Testis (tissue), 3 donors: ENCODE data around the gene ARF4. TPM values are rescaled to one million over a fixed set of nuclear protein-coding genes. Genes with fewer than 3 reads are reported as not detected.

Experiments
- DNase-seq: peaks from one replicate; pipeline ENCODE4 v3.0.0-alpha.2; 2019
- H3K27ac ChIP-seq, 2 donors: fragments of 200-600 bp; sonication (generic); one replicate each; pipeline ENCODE4 v1.5.1; 2019
- H3K27me3 ChIP-seq: fragments of 200-600 bp; sonication (generic); one replicate; pipeline ENCODE4 v1.5.1; 2019
- H3K36me3 ChIP-seq: fragments of 200-600 bp; sonication (generic); one replicate; pipeline ENCODE4 v1.5.1; 2017; ENCODE audit warnings: low read depth; ENCODE audit errors: missing control alignments
- H3K4me1 ChIP-seq: fragments of 200-600 bp; sonication (generic); one replicate; pipeline ENCODE4 v1.5.1; 2019
- H3K4me3 ChIP-seq, 2 donors: fragments of 200-600 bp; sonication (generic); one replicate each; pipeline ENCODE4 v1.5.1; 2017 to 2019
- H3K9me3 ChIP-seq: fragments of 200-600 bp; sonication (generic); one replicate; pipeline ENCODE4 v1.5.1; 2017
- POLR2A ChIP-seq: fragments of 450-650 bp; IDR thresholded peaks from one replicate; pipeline ENCODE4 v1.6.1; 2017; ENCODE audit warnings: antibody characterized with exemption, mild to moderate bottlenecking, moderate library complexity
- WGBS, 2 donors: methylation state at CpG; one replicate each; pipeline ENCODE4 v1.1.5; 2018; 5-methylcytosine and 5-hydroxymethylcytosine counted together
- intact Hi-C: fragments of 100-400 bp; cut with DNase I; formaldehyde crosslinking; loops from one replicate; pipeline ENCODE4 v1.15.1; 2023; ENCODE audit warnings: low total_unique reads
- polyA plus RNA-seq: library from polyadenylated mRNA; stranded (reverse); fragments of 350-450 nt; fragmentation: Illumina TruSeq; extraction: RNeasy Lipid Tissue Mini Kit (QIAGEN cat#74804); gene quantifications from one replicate; pipeline ENCODE4 v1.2.3, GENCODE V29; 2014; ENCODE audit warnings: low read depth, low replicate concordance; ENCODE audit not compliant: insufficient read depth
- total RNA-seq, 2 donors: library from RNA; depleted of rRNA; stranded (reverse); fragments of >200 nt; gene quantifications; one replicate each; pipeline ENCODE4 v1.2.3, GENCODE V29; 2016
- TF ChIP-seq, protein P1 (sequence below), 3 experiments: fragments of 450-650 bp in 2 of 3; fragments of 200-600 bp in 1 of 3; sonication (generic) in 1 of 3; IDR thresholded peaks; one replicate each; pipeline ENCODE4 v1.5.1; 2016 to 2019; ENCODE audit warnings: antibody characterized with exemption in 3 of 3, mild to moderate bottlenecking in 2 of 3, moderate library complexity in 1 of 3

The ARF4 gene
- total and polyA plus RNA-seq, 3 donors from 2014 or later: 169 to 224 (median 205) TPM

DNA sequence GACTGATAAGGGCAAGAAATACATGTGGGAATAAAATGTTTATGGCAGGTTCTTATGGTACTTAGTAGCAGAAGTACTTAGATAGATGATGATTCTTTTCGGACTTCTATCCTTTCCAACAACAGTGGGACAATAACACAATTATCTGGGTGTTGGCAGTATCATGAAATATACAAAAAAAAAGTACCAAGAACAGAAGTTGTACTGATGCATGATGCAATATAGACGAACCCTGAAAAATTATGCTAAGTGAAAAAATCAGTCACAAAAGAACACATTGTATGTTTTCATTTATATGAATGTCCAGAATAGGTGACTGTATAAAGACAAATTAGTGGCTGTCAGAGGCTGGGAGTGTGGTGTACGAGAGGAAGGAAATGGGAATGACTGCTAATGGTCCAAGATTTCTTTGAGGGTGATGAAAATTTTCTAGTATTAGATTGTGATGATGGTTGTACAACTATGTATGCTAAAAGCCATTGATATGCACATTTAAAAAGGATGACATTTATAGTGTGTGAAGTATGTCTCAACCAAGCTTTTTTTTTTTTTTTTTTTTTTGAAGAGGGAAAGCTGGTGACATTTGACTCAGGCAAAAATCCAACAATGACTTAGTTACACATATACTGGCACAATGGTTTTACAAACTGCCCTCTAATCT lies 21.0 kb downstream of the ARF4 start:
- H3K27me3 ChIP-seq: no peaks in the 10 kb centered on the region
- 67 to 73% methylated on average over 3 of the region's 3 CpGs for WGBS, 2 donors
- no peak for DNase-seq
- no peaks in the 10 kb centered on the region for H3K36me3 ChIP-seq
- H3K4me3 ChIP-seq: no peak overlapping the region
- H3K27ac ChIP-seq: peak overlapping the region in 1 of 2 donors; percentile 19
- no peaks in the 10 kb centered on the region for H3K9me3 ChIP-seq
- TF ChIP-seq, protein P1, sequence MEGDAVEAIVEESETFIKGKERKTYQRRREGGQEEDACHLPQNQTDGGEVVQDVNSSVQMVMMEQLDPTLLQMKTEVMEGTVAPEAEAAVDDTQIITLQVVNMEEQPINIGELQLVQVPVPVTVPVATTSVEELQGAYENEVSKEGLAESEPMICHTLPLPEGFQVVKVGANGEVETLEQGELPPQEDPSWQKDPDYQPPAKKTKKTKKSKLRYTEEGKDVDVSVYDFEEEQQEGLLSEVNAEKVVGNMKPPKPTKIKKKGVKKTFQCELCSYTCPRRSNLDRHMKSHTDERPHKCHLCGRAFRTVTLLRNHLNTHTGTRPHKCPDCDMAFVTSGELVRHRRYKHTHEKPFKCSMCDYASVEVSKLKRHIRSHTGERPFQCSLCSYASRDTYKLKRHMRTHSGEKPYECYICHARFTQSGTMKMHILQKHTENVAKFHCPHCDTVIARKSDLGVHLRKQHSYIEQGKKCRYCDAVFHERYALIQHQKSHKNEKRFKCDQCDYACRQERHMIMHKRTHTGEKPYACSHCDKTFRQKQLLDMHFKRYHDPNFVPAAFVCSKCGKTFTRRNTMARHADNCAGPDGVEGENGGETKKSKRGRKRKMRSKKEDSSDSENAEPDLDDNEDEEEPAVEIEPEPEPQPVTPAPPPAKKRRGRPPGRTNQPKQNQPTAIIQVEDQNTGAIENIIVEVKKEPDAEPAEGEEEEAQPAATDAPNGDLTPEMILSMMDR (IDR thresholded peaks at IDR 0.05): no peak
- TF ChIP-seq POLR2A: no peak
- H3K4me1 ChIP-seq: peaks cover 14% of the 10 kb centered on the region
- intact Hi-C loops: no loop called here

DNA sequence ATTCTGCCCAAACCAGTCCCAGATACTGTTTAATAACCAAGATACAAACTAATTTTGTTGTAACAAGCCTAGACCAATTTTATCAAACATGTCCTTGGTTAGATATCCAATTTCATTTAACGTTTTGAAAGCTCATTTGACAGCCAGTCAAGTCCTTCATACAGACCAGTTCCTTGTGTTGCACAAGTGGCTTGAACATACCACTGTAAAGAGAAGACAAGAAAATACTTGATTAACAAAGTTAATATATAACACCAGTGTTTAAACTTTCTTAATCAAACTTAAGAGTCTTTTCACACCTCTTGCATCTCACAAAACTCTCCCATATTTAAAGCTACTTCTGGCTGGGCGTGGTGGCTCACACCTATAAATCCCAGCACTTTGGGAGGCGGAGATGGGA lies 25.0 kb downstream of the ARF4 start:
- Histone ChIP-seq H3K4me3 (no peak overlapping the region), H3K36me3 (no peaks in the 10 kb centered on the region), H3K9me3 (no peaks in the 10 kb centered on the region), H3K27me3 (no peaks in the 10 kb centered on the region), H3K4me1 (peaks cover 8% of the 10 kb centered on the region), H3K27ac (peak overlapping the region; percentile 25 to 36)
- 66 to 67% methylated on average over 3 of the region's 3 CpGs for WGBS, 2 donors
- no peak for DNase-seq
- intact Hi-C loops: no loop called here
- no peak for TF ChIP-seq POLR2A
- TF ChIP-seq, protein P1 (IDR thresholded peaks at IDR 0.05): no peak

DNA sequence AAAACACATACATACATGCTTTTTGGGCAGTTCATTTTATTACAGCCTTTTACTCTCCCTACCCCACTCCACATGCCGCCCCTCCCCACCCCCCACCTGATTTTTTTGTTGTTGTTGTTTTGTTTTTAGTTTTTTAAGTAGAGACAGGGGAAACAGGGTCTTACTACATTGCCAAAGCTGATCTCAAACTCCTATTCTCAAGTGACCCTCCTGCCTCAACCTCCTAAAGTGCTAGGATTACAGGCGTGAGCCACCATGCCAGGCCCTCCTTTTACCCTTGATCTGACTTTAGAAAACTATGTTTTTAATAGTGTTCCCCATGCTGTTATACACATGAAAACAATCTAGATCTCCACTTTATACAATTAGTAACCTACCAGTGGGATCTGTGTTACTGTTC lies 26.3 kb downstream of the ARF4 start:
- intact Hi-C loops: no loop called here
- no peak overlapping the region for H3K27ac ChIP-seq
- no peaks in the 10 kb centered on the region for H3K36me3 ChIP-seq
- no peaks in the 10 kb centered on the region for H3K27me3 ChIP-seq
- no peaks in the 10 kb centered on the region for H3K9me3 ChIP-seq
- DNase-seq: no peak
- H3K4me3 ChIP-seq: no peak overlapping the region
- H3K4me1 ChIP-seq: peaks cover 8% of the 10 kb centered on the region
- 97 to 100% methylated on average over 2 of the region's 2 CpGs for WGBS, 2 donors
- TF ChIP-seq POLR2A: no peak
- TF ChIP-seq, protein P1 (IDR thresholded peaks at IDR 0.05): no peak

DNA sequence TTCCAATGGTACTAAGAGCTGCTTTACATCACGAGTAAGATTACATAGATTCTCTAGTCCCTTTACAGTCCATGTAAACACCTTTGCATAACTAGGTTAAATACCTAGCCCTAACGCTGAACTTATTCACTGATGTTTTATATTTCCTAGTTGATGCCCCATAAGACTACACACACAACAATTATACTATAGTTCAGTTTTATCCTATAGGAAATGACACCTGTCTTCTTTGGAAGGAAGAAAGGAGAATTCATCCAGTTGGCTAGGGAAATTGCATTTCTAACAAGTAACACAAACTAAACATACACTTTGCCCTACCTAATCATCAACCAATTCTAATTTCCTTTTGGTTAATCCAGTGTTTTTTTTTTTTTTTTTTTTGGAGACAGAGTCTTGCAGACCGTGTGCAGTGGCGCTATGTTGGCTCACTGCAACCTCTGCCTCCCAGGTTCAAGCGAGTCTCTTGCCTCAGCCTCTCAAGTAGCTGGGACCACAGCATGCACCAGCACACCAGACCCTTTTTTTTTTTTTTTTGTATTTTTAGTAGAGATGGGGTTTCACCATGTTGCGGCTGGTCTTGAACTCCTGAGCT lies 27.2 kb downstream of the ARF4 start:
- intact Hi-C loops: no loop called here
- Histone ChIP-seq H3K9me3 (no peaks in the 10 kb centered on the region), H3K27ac (no peak overlapping the region), H3K4me1 (peaks cover 8% of the 10 kb centered on the region), H3K27me3 (no peaks in the 10 kb centered on the region), H3K4me3 (no peak overlapping the region), H3K36me3 (no peaks in the 10 kb centered on the region)
- TF ChIP-seq, protein P1 (IDR thresholded peaks at IDR 0.05): no peak
- TF ChIP-seq POLR2A: no peak
- WGBS, 2 donors: 75 to 78% methylated on average over 6 of the region's 6 CpGs
- no peak for DNase-seq

DNA sequence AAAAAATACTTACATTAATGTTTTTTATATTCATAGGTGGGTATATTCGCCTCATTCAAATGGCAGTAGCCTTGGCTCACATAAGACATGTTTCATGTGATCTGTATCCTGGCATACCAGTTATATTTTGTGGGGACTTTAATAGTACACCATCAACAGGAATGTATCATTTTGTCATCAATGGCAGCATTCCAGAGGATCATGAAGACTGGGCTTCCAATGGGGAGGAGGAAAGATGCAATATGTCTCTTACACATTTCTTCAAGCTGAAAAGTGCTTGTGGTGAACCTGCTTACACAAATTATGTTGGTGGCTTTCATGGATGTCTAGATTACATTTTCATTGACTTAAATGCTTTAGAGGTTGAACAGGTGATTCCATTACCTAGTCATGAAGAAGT lies 37.6 kb downstream of the ARF4 start:
- Histone ChIP-seq H3K36me3 (no peaks in the 10 kb centered on the region), H3K27ac (no peak overlapping the region), H3K27me3 (no peaks in the 10 kb centered on the region), H3K4me1 (peaks cover 22% of the 10 kb centered on the region), H3K9me3 (no peaks in the 10 kb centered on the region), H3K4me3 (no peak overlapping the region)
- WGBS, 2 donors: 52 to 83% methylated on average over 1 of the region's 1 CpG
- TF ChIP-seq POLR2A: no peak
- TF ChIP-seq, protein P1 (IDR thresholded peaks at IDR 0.05): no peak
- DNase-seq: no peak
- intact Hi-C loops: loop anchor here (10.0 kb wide), 1 partner anchor 195 kb away; the partner anchor contains the start of gene SLMAP
